HG03558 (cell line): ENCODE data around the gene VLDLR.

Experiments
- ATAC-seq: cut with Tn5 transposase; IDR thresholded peaks from one replicate; pipeline ENCODE4 v1.9.1; 2021; ENCODE audit warnings: moderate number of reproducible peaks; ENCODE audit not compliant: unreplicated experiment; ENCODE audit errors: extremely low read depth

Gene VLDLR

DNA sequence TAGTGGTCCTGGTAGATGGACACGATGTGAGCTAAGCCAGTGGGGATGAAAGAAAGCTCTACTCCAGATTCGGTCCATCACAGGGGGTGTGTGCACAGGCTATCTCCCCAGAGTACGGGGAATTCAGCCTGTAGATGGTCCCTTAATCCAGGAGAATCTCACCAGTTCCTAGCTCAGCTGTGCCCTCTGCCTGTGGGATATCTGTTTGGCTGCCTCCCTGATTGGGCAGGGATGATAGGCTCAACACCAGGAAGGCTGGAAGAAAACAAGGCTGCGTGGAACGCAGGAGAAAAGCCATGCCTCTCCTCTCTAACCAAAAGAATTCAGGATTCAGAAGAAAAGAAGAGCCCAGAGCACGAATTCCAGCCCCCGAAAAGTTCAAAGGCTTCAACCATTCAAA, 40.9 kb downstream of the VLDLR start:
- ATAC-seq: no peak

DNA sequence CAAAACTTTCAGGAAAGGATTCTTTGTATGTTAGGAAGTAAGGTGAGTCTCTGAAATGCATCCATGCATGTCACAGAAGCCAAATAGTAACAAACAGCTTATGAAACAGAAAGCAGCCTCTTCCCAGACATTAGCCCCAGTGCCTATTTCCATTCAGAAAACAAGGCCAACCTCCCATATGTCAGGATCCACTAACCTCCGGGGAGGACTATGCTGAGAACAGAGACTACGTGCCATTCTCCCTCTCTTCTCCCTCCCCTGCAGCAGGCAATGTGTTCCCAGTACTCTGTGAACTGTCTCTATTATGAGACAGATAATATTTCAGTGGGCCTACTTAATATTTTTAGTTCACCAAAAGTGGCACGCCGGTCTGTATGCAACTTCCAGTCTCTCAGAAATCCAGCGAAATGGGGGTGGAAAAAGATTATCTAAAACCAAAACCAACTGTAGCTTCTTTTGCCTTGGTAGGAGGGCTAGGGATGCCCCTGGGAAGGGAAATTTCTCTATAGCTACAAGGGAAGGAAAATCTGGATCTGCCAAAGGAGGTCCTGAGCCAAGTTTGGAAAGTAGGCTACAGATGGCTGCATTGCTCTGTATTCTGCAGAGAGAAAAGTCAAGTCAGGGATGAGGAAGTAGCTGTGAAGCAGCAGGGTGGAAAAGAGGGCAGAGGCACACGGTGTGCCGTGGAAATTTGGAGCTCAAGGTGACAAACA, 42.0 kb downstream of the VLDLR start:
- ATAC-seq: no peak

DNA sequence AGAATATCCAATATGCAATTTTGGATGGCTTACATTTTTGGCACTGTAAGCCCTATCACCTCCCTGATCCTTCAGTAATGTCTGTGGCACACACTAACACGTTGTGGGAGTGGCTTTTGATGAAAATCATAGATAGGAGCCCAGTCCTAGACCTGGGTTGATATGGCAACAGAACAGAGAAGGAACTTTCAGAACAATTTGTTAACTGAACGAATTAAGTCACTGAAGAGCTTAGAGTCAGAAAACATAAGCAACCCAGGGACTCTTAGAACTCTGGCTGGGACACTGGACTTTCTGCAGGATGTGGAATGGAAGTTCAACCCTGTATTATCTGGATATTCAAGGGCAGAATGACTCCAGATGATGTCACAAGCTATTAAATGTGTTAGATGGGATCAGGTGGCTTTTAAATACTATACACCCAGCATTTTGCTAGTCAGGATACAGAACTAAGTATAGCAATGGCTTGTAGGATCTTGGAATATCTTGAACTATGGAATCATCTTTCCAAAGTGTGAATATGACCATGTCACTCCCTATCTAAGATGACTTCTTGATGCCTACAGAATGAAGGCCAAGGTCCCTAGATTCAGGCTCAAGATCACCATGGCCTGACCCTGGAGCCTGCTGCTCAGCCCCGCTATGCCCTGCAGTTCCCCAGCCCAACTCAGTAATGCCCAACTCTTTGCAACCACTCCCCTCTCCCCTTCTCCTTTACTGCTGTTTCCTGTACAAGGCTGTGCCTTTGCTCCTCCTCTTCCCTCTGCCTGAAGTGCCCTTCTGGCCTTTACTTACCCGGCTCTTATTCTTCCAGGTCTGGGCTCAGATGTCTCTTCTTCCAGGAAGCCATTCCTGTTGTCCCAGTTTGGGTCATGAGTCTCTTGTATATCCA, 42.8 kb downstream of the VLDLR start:
- ATAC-seq: no peak

DNA sequence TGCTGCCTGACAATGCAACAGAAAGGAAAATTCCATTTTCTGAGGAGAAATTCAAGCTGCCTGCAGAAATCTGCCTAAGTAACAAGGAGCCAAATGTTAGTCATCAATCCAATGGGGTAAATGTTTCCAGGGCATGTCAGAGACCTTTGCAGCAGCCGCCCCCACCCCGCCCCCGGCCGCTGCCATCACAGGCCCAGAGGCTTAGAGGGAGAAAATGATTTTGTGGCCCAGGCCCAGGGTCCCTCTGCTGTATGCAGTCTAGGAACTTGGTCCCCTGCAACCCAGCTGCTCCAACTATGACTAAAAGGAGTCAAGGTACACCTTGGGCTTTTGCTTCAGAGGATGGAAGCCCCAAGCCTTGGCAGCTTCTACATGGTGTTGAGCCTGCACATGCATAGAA, 45.0 kb downstream of the VLDLR start:
- ATAC-seq: no peak

DNA sequence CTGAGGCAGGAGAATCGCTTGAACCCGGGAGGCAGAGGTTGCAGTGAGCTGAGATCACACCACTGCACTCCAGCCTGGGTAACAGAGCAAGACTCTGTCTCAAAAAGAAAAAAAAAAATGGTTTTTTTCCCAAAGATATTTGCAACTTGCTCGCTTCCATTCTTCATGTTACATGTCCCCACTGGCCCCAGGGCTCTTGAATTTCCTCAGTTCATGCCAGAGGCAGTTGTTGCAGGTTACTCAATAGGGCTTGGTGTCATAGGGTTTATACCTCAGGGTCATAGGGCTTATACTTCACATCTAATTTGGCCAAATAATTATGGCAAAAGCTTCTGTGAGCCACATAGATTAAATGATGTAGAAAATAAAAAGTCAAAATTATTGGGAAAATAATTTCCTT, 51.6 kb downstream of the VLDLR start:
- ATAC-seq: no peak

DNA sequence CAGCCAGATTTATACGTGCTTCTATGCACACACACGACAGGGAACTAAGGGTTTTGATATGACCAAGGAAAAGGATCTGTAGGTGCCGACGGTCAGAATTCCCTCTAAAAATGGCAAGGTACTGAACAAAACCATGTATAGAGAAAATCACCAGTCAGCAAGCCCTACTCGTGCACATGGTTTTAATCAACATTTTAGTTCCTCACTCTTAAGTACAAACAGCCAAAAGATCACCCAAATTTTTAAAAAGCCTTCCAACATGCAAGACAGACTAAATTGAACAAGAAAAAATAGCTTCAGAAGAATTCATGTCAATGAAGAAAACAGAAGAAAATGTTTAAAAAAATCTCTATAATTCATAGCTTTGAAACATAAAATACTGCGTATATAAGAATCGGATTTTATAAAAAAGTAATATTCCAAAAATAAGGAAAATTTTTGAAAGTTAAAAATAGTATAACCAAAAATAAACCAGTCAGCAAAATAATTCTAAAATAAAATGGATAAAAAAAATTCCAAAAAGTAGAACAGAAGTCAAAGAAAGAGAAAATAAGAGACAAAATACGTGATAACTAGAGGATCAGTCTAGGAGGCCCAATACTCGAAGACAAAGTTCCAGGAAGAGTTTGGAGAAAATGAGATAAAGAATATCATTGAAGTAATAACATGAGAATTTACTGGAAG, 52.7 kb downstream of the VLDLR start:
- no peak for ATAC-seq

DNA sequence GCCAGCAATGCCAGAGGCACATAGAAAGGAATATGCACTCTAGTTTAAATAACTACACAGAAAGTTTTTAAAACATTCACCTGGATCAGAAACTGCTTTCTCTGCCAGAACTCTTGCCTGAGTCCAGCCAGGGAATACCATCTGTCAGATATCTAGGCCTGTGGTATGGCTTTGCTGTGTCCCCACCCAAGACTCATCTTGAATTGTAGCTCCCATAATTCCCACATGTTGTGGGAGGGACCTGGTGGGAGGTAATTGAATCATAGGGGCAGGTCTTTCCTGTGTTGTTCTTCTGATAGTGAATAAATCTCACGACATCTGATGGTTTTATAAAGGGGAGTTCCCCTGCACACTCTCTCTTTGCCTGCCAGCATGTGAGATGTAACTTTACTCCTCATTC, 54.2 kb downstream of the VLDLR start:
- no peak for ATAC-seq

DNA sequence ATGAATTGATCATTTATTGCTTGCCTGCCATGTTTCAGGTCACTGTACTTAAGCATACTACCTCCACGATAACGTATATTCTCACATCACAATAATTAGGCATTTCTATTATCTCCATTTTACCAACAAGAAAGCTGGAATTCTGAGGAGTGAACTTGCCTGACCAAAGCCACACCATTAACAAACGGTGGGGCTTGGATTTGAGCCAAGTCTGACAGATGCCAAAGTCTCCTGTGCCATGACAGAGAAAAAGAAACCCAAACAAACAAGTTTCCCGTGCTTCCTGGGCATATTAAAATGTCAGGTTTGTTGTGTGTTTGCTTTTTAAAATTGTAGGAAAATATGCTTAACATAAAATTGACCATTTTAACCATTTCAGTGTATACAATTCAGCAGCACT, 54.9 kb downstream of the VLDLR start:
- ATAC-seq: no peak

DNA sequence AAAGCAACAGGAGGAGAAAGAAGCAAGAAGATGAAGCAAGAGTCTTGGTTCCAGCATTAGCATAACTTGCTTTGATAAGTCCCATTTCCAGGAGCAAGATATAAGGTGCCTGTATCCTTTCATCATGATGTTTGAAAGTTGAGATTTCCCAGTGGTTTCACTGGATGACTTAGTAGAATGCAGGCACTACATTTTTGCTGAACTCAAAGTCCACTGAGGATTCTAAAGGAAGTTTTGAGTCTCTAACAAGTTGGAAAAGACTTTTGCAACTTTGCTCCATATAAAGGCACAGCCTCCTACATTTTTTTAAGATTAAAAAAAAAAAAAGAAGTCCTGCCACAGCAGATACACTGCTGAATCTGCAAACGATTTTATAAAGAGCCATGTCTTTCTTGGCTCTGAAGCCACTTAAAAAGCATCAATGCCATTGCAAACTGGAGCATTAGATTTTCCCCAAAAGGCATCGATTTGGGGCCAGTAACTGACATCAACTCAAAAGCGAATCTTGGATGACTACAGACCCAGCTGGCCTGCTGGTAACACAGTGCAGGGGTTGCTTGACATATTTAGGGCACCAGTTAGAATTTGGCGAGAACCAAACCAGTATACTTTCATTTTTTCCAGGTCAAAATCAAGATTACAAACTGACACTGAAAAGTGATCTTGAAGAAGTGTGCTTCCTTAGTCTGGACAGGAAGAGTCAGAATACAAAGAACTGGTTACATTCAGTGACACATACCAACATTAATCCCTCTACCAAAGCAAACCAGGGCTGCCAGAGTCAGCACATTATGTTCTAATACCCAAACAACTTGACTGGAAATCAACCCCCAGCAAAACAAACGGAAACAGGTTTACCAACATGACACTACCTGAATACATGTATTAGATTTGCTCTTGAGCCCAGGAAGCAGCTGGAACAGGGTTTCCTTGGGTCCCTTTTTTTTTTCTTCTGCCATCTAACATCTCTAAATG, 56.6 kb downstream of the VLDLR start:
- ATAC-seq: no peak

DNA sequence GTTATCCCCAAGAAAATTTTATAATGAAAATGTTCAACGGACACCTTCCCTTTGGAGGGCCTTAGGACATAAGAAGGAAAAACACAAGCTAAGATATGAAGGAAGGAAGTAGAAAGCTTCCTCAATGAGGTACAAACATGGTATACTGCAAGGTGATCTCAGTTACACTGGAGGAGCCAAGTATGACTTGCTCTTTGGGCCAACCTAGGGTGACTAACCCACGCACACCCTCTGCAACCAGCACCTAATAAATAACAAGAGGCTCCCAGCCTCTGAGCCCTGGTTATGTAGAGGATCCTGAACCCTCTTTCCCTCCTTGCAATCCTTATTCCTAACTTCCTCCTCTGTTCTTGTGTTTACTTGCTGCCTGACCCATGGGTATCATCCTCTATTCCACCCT, 57.4 kb downstream of the VLDLR start:
- ATAC-seq: no peak

DNA sequence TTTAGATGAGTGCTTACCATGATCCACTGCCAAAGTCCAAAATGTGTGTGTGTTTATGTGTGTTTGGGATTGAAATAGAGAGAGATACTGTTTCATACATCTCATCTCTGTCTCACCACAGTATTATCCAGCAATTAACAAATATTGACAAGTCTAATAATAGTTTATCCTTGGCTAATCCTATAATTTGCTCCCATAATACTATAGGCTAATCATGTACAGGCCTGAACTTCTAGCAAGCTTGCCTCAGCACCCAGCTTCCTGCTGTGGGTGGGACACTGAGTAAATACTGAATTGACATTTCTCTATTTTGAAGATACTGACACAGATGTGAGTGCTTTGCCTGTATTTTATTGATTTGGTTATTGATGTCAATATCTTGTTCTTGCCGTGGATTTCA, 60.4 kb downstream of the VLDLR start:
- no peak for ATAC-seq

DNA sequence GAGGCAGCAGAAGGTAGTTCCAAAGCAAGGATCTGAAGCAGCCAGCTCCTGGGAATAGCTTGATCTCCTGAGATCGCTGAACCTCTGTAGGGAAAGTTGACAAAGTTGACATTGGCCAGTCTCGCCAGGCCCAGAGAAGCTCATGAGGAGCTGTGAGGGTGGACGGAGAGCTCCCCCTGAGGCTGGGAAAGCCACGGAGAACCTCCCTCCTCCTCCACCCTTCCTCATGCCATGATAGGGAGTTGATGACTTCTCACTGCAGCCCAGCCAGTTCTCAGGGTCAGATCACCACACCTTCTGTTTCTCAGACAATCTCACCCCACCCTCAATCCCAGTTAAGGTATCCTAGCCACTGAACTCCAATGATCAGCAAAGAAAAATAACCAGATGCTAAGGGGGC, 65.3 kb downstream of the VLDLR start:
- no peak for ATAC-seq

DNA sequence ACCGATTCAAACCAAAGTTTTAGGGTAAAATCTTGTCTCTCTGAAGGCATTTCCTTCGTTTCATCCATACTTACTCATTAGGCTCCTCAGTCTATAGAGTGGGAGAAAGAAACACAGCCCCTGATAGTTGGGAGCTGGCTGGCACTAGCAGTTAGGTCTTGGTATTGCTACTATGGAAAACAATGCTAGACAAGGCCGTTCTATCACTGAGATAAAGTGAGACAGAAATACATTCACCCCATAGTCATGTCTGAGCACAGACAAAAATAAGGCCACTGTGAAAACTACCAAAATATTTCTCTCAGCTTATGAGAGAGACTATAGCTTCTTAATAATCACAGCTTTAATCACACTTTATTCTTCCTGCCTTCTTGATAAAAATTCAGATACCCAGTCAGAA, 67.0 kb downstream of the VLDLR start:
- ATAC-seq: no peak

DNA sequence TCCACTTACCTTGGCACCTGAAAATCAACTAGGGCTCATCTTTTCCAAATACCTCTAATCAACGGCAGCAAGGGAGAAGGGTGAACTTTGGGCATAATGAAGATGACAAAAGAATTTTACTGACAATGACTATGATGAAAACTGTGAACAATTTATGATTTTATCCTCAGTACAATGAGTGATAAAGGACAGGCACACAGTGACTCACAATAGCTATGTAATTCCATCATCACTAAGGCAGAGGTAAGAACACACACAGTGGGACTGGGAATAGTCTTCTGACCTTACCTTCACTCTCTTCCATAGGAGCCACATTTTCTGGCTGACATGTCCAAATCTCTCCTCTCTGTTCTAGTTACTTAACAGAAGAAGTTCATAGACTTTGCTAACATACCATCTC, 69.6 kb downstream of the VLDLR start:
- no peak for ATAC-seq

DNA sequence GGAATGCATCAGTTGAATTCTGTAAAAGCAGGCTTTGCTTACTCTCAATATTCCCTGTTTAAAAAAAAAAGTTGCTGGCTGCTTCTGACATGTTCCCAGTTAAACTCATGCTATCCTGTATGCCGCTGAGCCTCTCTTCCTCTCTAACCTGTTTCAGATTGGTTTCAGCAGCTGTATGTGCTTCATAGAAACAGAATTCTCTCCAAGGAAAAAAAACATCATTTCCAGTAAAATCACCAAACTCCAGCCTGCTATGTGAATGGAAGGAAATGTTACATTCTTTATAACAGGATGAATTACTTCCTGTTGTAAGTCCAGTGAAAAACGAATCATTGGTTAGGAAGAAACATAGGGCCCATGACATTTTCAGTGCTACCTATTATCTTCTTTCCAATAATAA, 70.0 kb downstream of the VLDLR start:
- no peak for ATAC-seq

DNA sequence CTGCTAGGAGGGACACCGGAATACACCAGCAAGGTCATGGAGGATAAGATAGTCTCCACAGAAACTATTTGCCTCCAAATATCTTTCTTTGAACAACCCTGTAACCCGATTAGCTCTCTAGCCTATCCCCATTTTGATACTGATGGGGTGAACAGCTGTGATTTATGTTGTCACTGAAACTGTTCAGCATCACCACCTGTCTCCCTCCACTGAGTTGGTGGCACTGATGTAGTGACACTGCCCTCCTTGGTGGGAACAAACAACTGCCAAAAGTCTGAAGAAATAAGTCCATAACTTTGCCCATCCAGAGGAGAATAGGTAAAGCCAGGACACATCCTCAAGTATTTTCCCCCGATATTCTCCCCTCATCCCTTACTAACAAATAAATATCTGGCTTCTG, 71.5 kb downstream of the VLDLR start:
- ATAC-seq: no peak

DNA sequence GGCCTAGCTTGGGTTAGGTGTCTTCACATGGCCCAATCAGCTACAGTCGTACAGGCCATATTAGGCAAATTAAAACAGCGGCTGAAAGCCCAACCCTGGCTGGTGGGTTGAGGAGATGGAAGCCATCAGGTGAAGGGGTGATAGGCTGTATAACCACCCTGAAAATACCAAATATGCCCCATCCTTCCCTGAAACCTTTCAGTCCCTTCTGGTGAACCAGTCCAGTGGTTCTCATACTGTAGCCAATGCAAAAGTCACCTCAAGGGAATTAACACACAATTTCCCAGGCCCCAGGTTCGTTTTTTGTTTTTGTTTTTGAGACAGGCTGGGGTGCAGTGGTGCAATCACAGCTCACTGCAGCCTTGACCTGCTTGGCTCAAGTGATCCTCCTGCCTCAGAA, 75.9 kb downstream of the VLDLR start:
- peak; percentile 89 for ATAC-seq

DNA sequence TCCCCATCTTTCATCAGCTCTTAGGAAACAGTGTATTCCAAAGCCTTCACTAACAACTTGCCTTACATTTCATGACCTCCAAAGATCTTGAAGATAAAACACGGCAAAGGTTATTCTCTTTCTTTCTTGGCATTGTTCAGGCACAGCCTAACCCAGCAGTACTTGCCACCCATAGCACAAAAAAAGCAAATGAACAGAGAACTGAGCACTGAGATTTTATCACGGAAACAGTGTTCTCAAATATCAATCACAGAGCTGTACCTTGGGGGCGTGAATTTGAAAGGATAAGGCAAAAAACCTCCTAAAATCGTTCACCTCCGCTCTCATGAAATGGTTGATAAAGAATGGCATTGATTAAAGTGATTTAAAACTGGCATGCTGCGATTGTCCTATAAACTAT, 78.8 kb downstream of the VLDLR start:
- ATAC-seq: no peak

DNA sequence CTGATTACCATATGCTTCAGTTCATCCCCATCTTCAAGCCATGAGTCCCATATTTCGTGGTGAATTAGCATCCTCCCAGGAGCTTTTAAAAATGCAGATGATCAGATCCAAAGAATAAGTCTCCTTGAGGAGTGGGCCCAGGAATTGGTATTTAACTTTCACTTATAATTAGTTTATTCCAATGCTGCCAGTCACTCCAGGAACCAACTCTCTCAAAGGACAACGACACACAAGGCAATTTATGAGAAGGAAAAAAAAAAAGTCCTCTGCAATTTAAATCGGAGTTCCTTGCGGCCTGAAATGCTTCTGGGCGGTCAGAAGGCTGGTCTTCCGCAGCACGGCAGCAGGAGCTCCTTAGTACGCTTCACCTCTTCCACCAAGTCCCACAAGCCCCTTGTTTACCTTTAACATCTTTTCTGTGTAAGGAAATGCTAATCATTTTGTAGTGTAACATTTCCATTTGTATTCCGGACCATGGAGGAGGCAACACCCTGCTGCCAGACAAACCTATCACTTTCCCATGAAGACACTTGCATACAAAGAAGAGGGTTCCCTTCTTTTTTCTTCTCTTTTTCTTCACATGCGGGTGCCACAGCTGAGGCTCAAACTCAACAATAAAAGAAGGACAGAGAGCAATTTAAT, 79.4 kb downstream of the VLDLR start:
- ATAC-seq: no peak

DNA sequence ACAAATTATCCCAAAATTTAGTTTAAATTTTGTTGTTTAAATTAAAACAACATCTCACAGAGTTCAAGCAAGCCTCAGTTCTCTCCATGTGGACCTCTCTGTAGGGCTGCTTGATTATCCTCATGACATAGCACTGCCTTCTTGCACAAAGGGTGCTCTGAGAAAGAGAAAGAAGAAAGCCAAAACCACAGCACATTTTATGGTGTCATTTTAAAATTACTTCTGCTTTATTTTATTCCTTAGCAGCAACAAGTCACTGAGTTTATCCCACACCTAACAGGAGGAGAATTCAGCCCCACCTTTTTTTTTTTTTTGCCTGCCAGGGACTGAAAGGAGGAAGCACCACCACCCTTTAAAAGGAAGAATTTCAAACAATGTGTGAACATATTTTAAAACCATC, 82.9 kb downstream of the VLDLR start:
- no peak for ATAC-seq
